ENCODE measurements around the gene CFAP61.
"Not testable (repeated sequence)": the region's sequence is repeated elsewhere in the genome, so short reads cannot be mapped to it uniquely, and the experiment has no call there.

CFAP61 gene

GRCh38 chr20:20235681-20236080 lies 183.3 kb downstream of the CFAP61 start:
- DNase-seq (ENCODE audit: low read depth), result no peak

GRCh38 chr20:20237093-20237959 lies 185.0 kb downstream of the CFAP61 start:
- DNase-seq (ENCODE audit: low read depth), result peak; percentile 12

- no peak for DNase-seq (ENCODE audit: low read depth)
These were observed 189.6 kb downstream of the CFAP61 start for GRCh38 chr20:20241976-20242375.

- not testable (repeated sequence) for DNase-seq (ENCODE audit: low read depth)
These were observed 192.1 kb downstream of the CFAP61 start for GRCh38 chr20:20244384-20244783.

GRCh38 chr20:20246996-20247633 lies 194.8 kb downstream of the CFAP61 start:
- DNase-seq (ENCODE audit: low read depth), result no peak

GRCh38 chr20:20248620-20249200 lies 196.4 kb downstream of the CFAP61 start:
- DNase-seq (ENCODE audit: low read depth), result no peak

- no peak for DNase-seq (ENCODE audit: low read depth)
These were observed 199.0 kb downstream of the CFAP61 start for GRCh38 chr20:20251317-20251716.

- DNase-seq (ENCODE audit: low read depth), result no peak
These were observed 199.5 kb downstream of the CFAP61 start for GRCh38 chr20:20251836-20252235.

GRCh38 chr20:20253039-20253743 lies 200.9 kb downstream of the CFAP61 start:
- DNase-seq (ENCODE audit: low read depth), result no peak

- no peak for DNase-seq (ENCODE audit: low read depth)
These were observed 201.5 kb downstream of the CFAP61 start for GRCh38 chr20:20253744-20254330.

GRCh38 chr20:20255099-20255498 lies 202.8 kb downstream of the CFAP61 start:
- DNase-seq (ENCODE audit: low read depth), result no peak

- no peak for DNase-seq (ENCODE audit: low read depth)
These were observed 207.2 kb downstream of the CFAP61 start for GRCh38 chr20:20259533-20259932.

GRCh38 chr20:20261159-20261558 lies 208.8 kb downstream of the CFAP61 start:
- no peak for DNase-seq (ENCODE audit: low read depth)

- no peak for DNase-seq (ENCODE audit: low read depth)
These were observed 212.9 kb downstream of the CFAP61 start for GRCh38 chr20:20265210-20265609.

- no peak for DNase-seq (ENCODE audit: low read depth)
These were observed 214.2 kb downstream of the CFAP61 start for GRCh38 chr20:20266552-20266951.

- DNase-seq (ENCODE audit: low read depth), result peak; percentile 54
These were observed 215.5 kb downstream of the CFAP61 start for GRCh38 chr20:20267685-20268370.

GRCh38 chr20:20271271-20271670 lies 218.9 kb downstream of the CFAP61 start:
- DNase-seq (ENCODE audit: low read depth), result no peak

- DNase-seq (ENCODE audit: low read depth), result no peak
These were observed 220.4 kb downstream of the CFAP61 start for GRCh38 chr20:20272686-20273085.

GRCh38 chr20:20273286-20273685 lies 221.0 kb downstream of the CFAP61 start:
- DNase-seq (ENCODE audit: low read depth), result no peak

GRCh38 chr20:20274821-20275220 lies 222.5 kb downstream of the CFAP61 start:
- no peak for DNase-seq (ENCODE audit: low read depth)

- no peak for DNase-seq (ENCODE audit: low read depth)
These were observed 223.3 kb downstream of the CFAP61 start for GRCh38 chr20:20275636-20276035.

Data from HS-27A (cell line).